HG02763 (cell line): Measurements from ENCODE around the gene KCNIP4.

Experiments used
- ATAC-seq: cut with Tn5 transposase; IDR thresholded peaks from one replicate; pipeline ENCODE4 v1.9.1; 2021; ENCODE audit warnings: mild to moderate bottlenecking, moderate library complexity; ENCODE audit not compliant: unreplicated experiment

The KCNIP4 gene

DNA sequence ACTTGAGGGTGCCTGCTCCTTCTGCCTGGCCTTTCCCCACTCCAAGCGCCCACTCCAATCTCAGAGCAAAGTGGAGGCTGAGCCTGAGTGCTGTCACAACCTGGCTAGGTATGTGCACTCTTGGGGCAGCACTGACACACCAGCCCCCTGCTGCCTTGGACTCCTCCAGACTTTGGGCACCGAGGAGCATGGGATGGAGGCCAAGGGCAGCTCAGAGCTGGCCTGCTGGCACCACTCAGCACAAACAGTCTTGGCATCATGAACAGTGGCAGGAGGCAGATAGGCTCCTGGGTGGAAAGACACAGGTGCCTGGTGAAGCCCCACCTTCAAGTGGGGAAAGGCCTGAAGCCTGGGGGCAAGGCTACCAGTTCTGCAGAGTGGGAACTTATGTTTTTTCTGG, 91.8 kb downstream of the KCNIP4 start:
- no peak for ATAC-seq

DNA sequence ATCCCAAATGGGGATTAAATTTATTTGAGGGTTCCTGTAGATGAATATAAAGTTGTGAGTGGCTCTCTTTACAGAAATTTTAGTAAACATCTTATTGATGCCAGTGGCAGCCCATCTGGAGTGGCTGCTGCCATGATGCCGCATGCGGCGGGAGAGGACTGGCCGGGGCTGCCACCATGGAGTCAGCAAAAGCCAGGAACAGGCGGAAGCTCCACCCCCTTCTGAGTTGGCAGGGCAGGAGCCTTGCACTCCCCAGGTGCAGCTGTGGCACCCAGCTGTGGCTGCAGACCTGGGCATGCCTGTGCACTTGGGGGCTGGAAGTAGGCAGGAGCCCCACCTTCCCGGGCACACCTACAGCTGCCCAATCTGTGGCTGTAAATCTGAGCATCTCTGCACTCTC, 92.3 kb downstream of the KCNIP4 start:
- ATAC-seq: no peak

DNA sequence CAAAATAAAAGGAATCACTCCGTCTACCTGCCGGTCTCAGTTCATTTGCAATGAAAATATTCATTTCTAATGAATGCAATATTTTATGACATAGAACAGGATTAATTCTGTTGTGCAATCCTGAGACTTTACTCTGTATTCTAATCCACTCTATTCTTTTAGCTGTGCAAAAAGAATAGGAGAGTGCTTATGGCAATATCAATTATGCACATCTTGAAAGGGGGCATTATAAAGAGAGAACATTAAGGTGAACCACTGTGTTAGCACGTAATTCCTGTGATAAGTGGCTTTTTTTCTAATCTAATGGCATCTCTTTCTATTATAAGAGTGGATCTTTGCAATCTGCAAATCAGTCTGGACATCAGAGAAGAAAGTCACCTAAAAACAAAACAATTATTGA, 99.5 kb downstream of the KCNIP4 start:
- no peak for ATAC-seq

DNA sequence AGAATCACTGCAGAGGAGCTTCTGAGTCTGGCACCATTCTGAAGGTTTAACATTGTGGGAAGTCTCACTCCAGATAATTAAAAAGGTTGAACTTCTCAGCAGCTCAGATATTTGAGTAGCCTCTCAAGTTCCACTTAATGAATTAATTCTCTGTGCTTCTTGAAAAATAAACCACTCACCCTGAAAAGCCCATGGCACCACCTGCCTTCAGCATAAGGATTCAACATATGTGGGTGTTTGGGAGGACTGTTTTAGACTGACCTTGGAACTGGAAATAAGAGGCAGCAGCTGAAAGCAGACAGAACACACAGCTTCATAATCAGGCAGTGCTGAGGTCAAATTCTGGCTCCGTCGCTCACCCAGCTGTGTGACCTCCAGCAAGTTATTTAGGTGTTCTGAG, 100.6 kb downstream of the KCNIP4 start:
- no peak for ATAC-seq

DNA sequence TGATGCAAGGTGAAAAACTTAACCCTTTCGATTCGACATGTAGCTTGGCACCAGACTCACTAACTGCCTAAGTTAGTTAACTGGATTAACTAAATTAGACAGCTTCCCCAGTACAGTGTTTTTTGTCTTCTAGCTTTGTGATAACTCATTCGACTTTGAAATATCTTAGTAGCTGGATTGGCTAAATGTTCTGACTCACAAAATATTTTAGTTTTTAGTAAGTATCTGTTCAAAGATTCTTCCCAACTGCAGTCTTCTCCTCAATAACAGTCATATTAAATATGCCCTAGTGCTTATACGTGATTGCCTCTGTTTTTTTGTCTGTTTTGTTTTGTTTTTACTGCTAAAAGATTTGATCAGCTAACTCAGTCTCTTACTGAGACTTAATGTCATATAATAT, 102.9 kb downstream of the KCNIP4 start:
- no peak for ATAC-seq

DNA sequence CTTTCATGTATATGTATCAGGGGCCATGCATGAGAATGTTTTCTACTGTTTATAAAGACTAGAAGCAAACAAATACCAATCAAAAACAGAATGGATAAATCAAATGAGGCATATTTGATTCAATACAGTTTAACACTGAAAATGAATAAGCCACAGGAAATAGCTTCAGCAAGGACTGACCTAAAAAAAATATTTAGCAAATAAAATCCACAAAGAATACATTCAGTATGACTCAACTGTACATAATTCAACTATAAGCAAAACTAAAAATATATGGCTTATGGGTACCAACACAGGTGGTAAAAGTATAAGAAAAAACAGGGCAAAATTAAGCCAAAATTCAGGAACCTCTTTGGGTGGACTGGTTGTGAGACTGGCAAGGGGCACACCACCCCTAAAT, 112.9 kb downstream of the KCNIP4 start:
- ATAC-seq: no peak

DNA sequence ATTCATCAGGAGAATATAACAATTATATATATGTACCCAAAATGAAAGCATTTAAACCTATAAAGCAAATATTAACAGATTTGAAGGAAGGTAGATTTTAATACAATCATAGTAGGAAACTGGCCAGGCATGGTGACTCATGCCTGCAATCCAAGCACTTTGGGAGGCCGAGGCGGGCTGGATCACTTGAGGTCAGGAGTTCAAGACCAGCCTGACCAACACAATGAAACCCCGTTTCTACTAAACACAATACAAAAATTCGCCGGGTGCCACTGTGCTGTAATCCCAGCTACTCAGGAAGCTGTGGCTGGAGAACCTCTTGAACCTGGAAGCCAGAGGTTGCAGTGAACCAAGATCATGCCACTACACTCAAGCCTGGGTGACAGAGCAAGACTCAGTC, 118.3 kb downstream of the KCNIP4 start:
- ATAC-seq: no peak

DNA sequence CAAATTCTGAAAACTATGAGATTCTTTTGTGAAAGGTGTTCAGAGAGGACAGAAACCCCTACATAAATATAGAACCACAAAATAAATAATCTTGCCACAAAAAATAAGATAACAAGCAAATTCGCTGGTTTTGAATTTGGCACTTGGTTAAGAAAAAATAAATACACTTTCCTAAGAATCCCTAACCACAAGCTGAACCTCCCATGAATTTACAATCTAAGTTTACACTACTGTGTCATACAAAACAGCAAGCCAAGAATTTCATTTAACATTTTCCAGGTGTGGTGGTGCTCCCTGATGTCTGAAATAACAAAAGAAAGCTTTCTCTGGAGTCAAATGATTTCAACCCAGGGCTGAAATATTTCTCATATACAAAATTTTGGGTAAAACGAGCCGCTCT, 121.0 kb downstream of the KCNIP4 start:
- ATAC-seq: no peak

DNA sequence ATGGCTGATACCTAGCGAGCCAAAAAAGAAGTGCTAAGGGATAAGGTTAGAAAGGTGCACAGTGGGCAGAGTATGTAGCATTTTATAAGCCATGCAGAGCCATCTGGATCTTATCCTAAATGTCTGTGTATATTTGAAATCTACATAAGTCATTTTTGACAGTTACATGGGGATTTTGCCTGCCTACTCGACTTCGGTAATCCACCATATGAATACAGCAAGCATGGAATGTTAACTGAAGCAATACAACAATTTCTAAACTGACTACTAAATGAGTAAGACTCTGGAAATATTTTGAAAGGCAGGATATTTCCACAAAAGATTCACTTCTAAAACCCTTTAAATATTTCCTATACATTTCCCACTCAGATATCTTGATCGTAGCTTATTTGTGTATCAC, 122.5 kb downstream of the KCNIP4 start:
- ATAC-seq: no peak

DNA sequence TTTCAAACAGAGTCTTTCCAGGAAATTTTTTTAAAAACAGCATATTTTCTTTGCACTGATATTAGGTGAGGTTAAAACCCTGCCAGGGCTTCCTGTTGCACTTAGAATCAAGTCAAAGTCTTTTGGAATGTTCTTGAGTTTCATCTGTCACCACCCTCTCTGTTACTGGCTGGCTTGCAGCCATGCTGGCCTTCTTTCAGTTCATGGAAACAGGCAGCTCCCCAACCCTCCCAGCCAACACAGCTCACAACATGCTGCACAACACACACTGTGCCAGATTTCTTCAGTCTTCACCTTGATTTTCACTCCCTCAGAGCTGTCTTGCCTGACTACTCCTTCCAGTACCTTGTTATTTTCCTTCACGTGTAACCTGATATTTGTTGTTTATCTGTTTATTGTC, 129.5 kb downstream of the KCNIP4 start:
- ATAC-seq: no peak

DNA sequence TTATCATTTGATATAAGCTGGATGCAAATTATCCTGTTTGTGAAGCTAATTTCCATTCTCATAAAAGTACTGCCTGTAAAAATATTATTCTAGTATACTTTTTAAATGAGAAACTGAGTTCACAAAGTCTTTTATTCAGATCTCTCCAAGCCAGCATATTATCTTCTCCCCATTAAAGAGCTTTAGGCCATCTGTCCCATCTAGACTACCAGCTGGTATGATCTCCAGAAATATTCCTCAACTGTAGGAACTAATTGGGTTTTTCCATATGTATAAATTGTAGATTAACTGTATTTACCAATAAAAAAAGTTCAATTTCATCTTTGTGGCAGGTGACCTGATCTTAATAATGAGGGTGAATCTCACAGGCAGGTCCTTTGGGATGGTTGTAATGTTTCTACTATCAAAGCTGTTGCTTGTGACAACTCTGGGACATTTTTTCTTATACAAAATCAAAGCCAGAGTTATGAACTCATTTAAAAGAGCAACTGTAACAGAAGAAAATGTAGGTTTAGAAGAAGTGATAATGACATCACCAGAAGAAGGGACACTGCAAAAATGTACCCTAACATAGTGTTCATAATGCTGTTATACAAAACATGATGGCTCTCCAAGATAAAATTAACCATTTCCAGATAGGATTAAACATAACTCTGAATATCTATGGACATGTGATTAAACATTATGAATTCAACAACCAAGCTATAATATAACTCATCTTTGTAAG, 132.8 kb downstream of the KCNIP4 start:
- no peak for ATAC-seq

DNA sequence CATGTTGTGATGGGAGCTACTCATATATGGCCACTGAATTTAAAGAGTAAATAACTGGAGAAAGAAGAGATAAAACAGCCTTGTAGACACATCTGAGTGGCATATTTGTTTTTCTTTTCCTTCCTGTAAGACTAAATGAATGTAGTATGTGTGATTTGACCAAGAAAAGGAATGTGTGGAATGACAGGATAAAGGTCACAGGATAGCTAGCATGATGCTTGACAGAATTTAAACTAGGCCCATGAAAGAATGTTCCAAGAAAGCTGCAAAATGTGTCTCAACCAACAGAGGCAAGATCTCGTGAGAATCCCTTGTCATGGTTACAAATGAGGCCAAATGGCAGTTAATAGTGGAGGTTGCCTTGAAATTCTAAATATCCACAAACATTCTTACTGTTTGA, 137.0 kb downstream of the KCNIP4 start:
- ATAC-seq: no peak

DNA sequence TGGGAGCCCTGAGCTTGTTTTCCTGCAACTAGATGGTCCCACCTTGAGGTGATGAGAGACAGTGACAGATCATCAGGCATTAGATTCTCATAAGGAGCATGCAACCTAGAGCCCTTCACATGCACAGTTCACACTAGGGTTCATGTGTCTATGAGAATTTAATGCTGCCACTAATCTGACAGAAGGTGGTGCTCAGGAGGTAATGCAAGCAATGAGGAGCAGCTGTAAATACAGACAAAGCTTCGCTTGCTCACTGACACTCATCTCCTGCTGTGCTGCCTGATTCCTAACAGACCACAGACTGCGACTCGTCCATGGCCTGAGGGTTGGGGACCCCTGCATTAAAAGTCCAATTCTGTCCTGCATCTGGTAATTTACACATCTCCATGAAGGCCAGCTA, 141.6 kb downstream of the KCNIP4 start:
- no peak for ATAC-seq

DNA sequence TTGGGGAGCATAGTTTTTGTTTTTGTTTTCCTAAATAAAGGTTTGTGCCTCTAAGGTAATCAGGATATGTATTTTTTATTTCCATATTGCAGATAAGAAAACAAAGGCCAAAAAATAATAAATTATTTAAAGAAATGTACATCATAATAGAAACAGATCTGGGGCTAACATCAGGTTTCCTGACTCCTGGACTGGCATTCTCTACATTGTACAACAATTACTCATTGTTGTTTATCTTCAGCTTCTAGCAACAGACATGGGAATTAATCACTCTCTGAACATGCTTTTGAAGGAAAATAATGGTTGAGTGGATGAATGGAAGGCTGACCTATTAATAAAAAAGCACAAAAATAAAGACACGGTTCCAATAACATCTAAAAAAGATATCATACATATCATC, 146.2 kb downstream of the KCNIP4 start:
- no peak for ATAC-seq

DNA sequence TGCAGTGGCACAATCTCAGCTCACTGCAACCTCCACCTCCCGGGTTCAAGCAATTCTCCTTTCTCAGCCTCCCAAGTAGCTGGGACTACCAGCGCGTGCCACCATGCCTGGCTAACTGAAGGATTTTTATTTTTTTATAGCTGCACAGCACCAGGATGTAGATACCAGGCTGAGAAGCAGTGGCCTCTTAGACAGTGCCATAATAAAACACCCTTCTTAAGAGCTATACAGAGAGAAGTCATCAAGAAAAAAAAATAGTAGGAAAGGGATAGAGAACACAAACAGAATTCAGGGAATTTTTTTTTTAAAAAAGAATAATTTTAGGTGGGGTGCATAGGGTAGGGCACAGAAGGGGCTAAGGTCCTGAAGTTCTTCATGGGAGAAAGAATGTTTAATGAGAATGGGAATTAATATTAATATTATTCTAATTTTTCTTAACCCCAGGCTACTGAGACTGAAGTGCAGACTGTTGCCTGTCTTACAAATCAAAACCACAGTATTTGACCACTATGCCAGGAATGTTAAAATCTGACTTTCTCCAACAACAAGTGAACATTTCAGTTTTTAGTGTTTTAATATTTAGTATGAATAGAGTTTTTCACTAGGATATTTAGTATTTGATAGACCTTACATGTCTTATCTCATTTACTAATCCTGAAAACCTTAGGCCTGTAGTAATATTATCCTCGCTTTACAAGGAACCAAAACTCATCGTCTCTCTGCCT, 146.7 kb downstream of the KCNIP4 start:
- no peak for ATAC-seq

DNA sequence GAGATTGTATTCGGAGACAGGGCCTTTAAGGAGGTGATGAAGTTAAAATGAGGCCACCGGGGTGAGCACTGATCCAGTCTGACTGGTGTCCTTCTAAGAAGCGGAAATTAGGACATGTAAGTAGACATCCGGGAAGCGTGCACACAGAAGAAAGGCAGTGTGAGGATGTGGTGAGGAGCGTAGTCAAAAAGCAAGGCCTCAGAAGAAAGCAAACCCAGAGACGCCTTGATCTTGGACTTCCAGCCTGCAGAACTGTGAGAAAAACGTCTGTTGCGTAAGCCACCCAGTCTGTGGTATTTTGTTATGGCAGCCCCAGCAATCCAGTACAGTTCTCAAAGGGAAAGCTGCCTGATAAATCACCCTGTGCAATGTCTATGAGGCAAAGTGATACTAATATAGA, 153.5 kb downstream of the KCNIP4 start:
- ATAC-seq: no peak

DNA sequence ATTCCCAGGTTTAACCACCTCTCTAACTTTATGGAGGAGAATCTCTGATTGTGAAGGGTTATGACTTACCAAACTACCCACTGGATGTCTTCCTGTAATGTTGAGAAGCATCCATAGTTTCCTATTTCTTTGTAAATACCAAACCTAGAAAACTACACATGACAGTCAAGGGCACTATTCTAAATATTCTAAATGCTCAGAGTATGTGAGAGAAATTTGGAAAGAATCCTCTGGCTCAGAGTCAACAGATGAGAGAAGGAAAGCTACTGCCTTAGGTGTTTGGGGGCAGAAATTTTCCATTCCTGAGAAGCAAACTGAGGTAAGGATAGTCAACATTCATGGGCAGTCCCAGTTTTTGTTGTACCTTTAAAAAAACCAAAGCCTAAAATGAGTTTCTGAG, 155.8 kb downstream of the KCNIP4 start:
- no peak for ATAC-seq

DNA sequence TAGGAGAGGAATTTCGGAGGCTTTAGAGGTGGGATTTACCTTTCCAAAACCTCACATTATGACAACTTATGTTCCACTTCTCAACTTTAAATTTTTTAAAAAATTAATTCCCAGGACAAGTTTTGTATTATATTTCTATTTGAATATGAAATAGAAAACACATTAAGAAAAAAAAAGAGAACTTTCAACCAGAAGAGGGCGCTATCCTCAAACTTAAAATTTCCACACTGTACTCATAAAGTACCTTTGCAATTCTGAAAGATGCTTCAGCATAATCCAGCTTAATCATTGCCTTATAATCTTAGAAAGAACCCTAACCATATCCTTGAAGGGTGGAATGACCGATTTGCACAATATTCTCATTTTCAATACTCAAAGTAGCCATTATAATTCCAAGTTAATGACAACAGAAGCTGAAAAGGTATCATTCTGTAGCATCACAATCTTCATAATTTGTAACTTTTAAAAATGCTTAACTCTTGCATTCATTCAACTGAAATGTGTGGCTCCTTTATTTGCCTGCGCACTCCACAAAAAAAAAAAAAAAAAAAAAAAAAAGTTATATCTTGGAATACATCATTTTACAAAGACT, 158.0 kb downstream of the KCNIP4 start:
- ATAC-seq: no peak

DNA sequence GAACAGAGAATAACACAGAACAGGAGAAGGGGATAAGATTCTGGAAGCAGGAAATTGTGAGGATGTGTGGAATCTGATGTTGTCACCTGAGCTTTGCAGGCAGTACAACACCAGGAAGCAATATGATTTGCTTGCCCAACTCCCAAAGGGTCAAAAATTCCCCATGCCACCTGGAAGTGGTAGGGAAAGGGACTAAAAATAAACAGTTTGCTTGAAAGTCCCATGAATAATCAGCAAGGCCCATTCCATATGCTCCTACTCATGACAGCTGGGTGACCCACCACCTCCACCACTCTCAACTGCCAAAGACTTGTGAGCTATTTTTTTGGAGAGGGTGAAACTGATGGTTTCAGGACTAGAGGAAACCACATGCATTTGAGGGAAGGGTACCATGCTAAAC, 168.4 kb downstream of the KCNIP4 start:
- no peak for ATAC-seq

DNA sequence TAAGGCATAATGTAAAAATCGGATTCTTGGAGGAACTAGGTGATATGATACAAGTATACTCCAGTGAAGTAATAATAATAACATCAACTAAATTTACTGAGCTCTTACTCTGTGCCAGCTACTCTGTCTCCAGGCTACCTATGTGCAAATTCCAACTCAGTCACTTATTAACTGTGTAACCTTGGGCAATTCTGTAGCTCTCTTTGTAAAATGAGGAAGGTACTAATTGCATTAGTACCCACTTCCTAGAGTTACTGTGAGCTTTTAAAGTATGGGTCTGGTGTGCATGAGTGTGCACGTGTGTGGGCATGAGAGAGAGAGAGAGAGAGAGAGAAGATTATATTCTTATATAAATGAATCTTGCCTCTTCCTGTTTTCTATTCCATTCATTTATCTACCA, 169.9 kb downstream of the KCNIP4 start:
- ATAC-seq: no peak

DNA sequence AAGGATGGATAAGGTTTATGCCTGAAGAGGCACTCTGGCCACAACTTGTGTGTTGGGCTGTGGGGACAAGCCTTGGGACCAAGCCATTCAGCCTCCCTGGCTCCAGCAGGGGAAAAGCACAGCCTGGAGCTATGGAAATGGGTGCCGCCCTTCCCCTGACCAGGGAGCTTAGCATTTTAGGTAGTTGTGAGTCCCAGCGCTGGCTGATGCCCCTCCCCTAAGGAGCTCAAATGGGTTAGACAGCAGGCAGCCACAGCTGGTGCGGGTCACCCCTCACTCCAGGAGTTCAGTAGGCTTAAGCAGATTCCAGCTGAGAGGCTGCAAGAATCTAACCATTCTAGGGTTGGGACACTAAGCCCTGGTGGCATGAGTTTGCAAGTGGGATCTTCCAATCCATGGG, 172.9 kb downstream of the KCNIP4 start:
- no peak for ATAC-seq

DNA sequence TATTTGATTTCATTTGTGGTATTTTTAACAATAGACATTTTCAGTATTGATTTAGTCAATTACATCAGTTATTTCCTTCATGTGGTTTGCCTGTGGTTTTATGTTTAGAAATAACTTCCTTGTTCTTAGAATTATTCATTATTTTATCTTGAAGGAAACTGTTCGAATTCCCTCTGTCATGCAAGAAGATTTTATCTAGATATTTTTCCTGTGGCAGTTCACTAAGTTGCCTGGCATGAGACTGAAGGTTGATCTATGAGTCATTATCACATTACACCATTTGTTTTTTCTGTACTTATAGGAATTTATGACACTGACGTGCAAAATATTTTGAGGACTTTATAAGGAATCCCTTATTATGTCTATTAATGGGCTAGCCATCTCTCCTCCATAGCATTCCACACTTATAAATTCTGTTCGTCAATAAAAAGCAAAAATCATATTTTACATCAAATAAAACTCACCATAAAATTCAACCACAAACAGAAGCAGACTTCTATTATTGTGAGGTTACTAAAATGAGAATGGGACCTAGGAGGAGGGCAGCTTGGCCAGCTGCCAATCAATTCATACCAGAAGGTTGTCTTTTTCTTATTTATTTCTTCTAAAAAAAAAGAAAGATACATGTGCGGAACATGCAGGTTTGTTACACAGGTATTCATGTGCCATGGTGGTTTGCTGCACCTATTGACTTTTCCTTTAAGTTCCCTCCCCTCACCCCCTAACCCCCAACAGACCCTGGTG, 179.0 kb downstream of the KCNIP4 start:
- ATAC-seq: no peak
